ENCODE data around the gene AGTRAP.

AGTRAP gene

DNA sequence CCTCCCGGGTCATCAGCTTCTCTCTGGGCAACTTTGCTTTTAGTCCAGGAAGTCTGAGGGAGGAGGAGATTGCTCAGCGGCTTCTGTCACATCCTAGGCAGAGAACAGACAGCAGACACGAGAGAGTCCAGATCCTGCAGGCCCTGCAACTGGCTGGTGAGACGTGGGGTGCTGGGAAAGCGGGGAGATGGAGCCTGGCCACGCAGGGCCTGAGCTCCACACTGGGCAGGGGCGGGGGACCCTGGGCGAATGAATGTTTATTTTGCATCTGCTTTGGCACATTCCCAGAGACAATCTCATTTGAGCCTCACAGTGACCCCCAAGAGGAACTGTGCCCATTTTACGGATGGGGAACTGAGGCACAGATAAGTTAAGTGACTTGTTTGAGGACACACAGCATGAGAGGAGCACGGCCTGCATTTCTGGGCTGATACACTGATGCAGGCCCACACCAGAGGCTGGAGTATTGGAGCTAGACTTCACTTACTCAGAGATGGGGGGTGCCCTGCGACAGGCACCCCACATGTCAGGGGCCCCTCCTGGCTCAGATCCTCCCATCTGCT, 35.6 kb downstream of the AGTRAP start:
- TF ChIP-seq, protein P1, sequence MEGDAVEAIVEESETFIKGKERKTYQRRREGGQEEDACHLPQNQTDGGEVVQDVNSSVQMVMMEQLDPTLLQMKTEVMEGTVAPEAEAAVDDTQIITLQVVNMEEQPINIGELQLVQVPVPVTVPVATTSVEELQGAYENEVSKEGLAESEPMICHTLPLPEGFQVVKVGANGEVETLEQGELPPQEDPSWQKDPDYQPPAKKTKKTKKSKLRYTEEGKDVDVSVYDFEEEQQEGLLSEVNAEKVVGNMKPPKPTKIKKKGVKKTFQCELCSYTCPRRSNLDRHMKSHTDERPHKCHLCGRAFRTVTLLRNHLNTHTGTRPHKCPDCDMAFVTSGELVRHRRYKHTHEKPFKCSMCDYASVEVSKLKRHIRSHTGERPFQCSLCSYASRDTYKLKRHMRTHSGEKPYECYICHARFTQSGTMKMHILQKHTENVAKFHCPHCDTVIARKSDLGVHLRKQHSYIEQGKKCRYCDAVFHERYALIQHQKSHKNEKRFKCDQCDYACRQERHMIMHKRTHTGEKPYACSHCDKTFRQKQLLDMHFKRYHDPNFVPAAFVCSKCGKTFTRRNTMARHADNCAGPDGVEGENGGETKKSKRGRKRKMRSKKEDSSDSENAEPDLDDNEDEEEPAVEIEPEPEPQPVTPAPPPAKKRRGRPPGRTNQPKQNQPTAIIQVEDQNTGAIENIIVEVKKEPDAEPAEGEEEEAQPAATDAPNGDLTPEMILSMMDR (conservative IDR thresholded peaks at IDR 0.05; ENCODE audit: control insufficient read depth, insufficient read depth, low read depth, low read length), result no peak
- no peak overlapping the region for H3K4me3 ChIP-seq (ENCODE audit: control insufficient read depth, low read depth, low read length)
- no peak for DNase-seq (ENCODE audit: low read depth)

DNA sequence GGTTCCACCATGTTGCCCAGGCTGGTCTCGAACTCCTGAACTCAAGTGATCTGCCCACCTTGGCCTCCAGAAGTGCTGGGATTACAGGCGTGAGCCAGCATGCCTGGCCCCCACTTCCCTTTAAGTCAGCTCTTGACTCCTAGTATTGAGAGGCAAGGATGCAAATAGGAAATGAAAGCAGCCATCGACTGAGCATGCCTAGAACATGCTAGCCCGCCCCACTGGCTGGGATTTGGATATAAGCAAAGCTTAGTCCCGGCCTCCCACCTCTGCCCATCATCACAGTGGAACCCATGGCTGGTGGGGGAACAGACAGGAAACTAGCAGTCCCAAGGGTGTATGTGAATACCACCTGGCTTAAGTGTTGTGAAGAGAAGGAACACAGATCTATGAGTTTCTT, 36.5 kb downstream of the AGTRAP start:
- TF ChIP-seq, protein P1 (conservative IDR thresholded peaks at IDR 0.05; ENCODE audit: control insufficient read depth, insufficient read depth, low read depth, low read length), result no peak
- no peak overlapping the region for H3K4me3 ChIP-seq (ENCODE audit: control insufficient read depth, low read depth, low read length)
- no peak for DNase-seq (ENCODE audit: low read depth)

DNA sequence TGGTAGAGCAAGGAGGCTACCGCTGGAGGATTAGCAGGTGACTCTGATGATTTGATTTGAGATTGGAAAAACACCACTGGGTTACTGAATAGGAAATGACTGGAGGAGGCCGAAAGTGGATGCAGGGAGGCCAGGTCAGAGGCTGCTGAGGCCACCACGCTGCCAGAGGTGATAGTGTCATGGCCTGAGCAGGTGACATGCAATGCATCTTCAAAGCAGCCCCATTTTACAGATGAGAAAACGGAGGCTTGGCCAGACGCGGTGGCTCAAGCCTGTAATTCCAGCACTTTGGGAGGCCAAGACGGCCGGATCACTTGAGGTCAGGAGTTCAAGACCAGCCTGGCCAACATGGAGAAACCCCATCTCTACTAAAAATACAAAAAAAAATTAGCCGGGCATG, 38.8 kb downstream of the AGTRAP start:
- H3K4me3 ChIP-seq (ENCODE audit: control insufficient read depth, low read depth, low read length), result no peak overlapping the region
- TF ChIP-seq, protein P1 (conservative IDR thresholded peaks at IDR 0.05; ENCODE audit: control insufficient read depth, insufficient read depth, low read depth, low read length), result no peak
- DNase-seq (ENCODE audit: low read depth), result no peak

DNA sequence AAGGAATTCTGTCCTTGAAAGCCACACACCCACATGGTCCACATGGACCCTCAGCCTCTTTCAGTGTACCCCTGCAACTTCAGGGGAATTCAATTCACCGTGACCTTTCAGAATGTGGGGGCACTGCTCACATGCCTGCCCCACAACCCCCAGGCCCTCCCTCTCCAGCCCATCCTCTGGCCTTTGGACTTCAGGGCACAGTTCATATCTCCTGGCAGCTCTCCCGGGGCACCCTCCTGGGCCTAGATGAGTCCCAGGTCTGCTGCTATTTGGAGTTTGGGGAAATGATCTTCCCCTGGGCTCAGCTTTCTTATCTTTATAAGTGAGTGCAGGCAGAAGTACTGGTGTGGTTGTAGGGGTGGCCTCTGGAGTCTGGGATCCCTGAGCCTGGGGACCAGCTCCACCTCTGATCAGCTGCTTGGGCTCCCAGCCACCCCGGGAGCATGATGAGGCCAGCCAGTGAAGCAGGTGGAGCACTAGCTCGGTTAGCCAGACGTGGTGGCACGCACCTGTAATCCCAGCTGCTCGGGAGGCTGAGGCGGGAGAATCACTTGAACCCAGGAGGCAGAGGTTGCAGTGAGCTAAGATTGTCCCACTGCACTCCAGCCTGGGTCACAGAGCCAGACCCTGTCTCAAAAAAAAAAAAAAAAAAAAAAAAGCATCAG, 41.9 kb downstream of the AGTRAP start:
- no peak for DNase-seq (ENCODE audit: low read depth)
- no peak overlapping the region for H3K4me3 ChIP-seq (ENCODE audit: control insufficient read depth, low read depth, low read length)
- TF ChIP-seq, protein P1 (conservative IDR thresholded peaks at IDR 0.05; ENCODE audit: control insufficient read depth, insufficient read depth, low read depth, low read length), result no peak

DNA sequence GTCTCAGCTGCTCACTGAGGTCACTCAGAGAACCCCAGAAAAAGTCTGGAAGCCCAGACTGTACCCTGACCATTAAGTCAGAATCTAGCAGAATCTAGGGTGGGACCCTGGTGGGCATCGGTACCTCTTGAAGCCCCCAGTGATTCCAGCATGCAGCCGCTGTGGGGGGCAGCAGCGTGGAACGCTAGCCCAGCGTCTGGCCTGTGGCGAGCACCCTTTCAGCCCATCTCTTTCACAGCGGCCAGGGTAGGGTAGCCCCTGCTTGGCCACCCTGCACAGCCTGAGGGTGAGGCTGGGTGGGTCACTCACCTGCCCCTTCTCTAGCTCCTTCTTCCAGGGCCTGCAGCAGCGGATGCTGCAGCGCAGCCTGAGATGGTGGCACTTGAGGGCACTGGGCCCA, 42.4 kb downstream of the AGTRAP start:
- H3K4me3 ChIP-seq (ENCODE audit: control insufficient read depth, low read depth, low read length), result no peak overlapping the region
- DNase-seq (ENCODE audit: low read depth), result no peak
- TF ChIP-seq, protein P1 (conservative IDR thresholded peaks at IDR 0.05; ENCODE audit: control insufficient read depth, insufficient read depth, low read depth, low read length), result no peak

DNA sequence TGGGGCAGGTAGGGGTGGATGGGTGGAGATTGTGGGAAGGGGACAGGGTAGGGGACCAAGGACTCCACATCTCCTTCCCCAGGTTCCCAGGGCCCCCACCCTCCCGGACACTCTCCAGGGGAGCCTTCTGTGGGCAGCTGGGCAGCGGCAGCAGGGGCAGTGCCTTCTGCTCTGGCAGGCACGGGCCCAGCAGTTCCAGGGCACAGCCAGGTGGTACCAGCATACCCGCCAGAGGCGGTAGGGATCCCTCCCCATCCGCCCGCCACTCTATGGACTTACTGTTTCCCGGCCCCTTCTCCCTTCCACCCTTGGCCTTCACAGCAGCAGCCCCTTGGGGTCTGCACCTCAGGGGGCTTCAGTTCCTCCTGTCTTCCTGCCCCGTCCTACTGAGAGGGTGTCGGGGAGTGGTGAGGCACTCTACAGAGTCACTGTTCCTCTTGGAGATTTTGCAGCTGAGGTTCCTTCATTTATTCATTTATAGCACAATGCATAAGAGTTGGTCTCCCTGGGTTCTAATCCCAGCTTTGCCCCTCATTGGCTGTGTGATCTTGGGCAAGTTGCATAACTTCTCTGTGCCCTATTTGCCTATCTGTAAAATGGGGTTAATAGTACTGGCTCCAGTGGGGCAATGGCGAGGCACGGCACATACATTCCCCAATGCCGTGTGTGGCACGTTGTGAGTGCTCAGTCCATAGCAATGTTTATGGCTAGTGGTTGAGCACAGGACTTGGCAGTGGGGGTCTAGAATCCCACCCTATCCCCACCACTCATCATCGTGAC, 43.1 kb downstream of the AGTRAP start:
- no peak overlapping the region for H3K4me3 ChIP-seq (ENCODE audit: control insufficient read depth, low read depth, low read length)
- DNase-seq (ENCODE audit: low read depth), result no peak
- TF ChIP-seq, protein P1 (conservative IDR thresholded peaks at IDR 0.05; ENCODE audit: control insufficient read depth, insufficient read depth, low read depth, low read length), result no peak

Measured in fibroblast of mammary gland (primary cell).